PFSK-1 (cell line): ENCODE measurements around the gene XIRP2.

ENCODE experiments used
- FOXP2 ChIP-seq: optimal IDR thresholded peaks from 2 replicates; pipeline ENCODE3; 2011; ENCODE audit warnings: borderline replicate concordance, control low read depth, inconsistent platforms; ENCODE audit not compliant: insufficient read depth; ENCODE audit errors: extremely low read length, extremely low read depth
- POLR2AphosphoS5 ChIP-seq: IDR thresholded peaks from 2 replicates; pipeline ENCODE4 v1.6.1; 2012; ENCODE audit warnings: low read depth, mild to moderate bottlenecking, control low read depth, low read length, moderate library complexity
- REST ChIP-seq, 2 experiments: IDR thresholded peaks; 2 replicates each; pipeline versions ENCODE4 v1.6.1 to v1.8.0; 2011 to 2012; ENCODE audit warnings: low read depth in 2 of 2, low read length in 2 of 2, control low read depth in 1 of 2, inconsistent platforms in 1 of 2, mild to moderate bottlenecking in 1 of 2, moderate library complexity in 1 of 2; ENCODE audit not compliant: insufficient read depth in 1 of 2
- SIN3A ChIP-seq: IDR thresholded peaks from 2 replicates; pipeline ENCODE4 v1.6.1; 2012; ENCODE audit warnings: mild to moderate bottlenecking, low read length, moderate library complexity, borderline replicate concordance; ENCODE audit not compliant: insufficient read depth
- TAF1 ChIP-seq: IDR thresholded peaks from 2 replicates; pipeline ENCODE4 v1.6.1; 2012; ENCODE audit warnings: low read length, control low read depth, borderline replicate concordance; ENCODE audit not compliant: insufficient read depth

XIRP2 gene

GRCh38 chr2:167157523-167157922 lies 269.2 kb downstream of the XIRP2 start:
- TF ChIP-seq REST (IDR thresholded peaks at IDR 0.05; ENCODE audit: insufficient read depth in 1 of 2, low read depth in 2 of 2, low read length in 2 of 2), result no peak
- no peak for TF ChIP-seq SIN3A
- no peak for TF ChIP-seq TAF1
- no peak for TF ChIP-seq FOXP2
- no peak for TF ChIP-seq POLR2AphosphoS5

- TF ChIP-seq SIN3A (no peak), FOXP2 (no peak), REST (IDR thresholded peaks at IDR 0.05; ENCODE audit: insufficient read depth in 1 of 2, low read depth in 2 of 2, low read length in 2 of 2) (no peak), POLR2AphosphoS5 (no peak), TAF1 (no peak)
These were observed 288.9 kb downstream of the XIRP2 start for GRCh38 chr2:167177196-167177595.

- TF ChIP-seq FOXP2 (no peak), TAF1 (no peak), POLR2AphosphoS5 (no peak), REST (IDR thresholded peaks at IDR 0.05; ENCODE audit: insufficient read depth in 1 of 2, low read depth in 2 of 2, low read length in 2 of 2) (no peak), SIN3A (no peak)
These were observed 292.9 kb downstream of the XIRP2 start for GRCh38 chr2:167181134-167181533.

GRCh38 chr2:167181688-167182087 lies 293.4 kb downstream of the XIRP2 start:
- no peak for TF ChIP-seq SIN3A
- no peak for TF ChIP-seq FOXP2
- no peak for TF ChIP-seq REST (IDR thresholded peaks at IDR 0.05; ENCODE audit: insufficient read depth in 1 of 2, low read depth in 2 of 2, low read length in 2 of 2)
- no peak for TF ChIP-seq TAF1
- TF ChIP-seq POLR2AphosphoS5, result no peak

GRCh38 chr2:167182403-167182802 lies 294.1 kb downstream of the XIRP2 start:
- TF ChIP-seq SIN3A (no peak), FOXP2 (no peak), REST (IDR thresholded peaks at IDR 0.05; ENCODE audit: insufficient read depth in 1 of 2, low read depth in 2 of 2, low read length in 2 of 2) (no peak), POLR2AphosphoS5 (no peak), TAF1 (no peak)
